Natural killer cell (primary cell): ENCODE measurements around the gene KRTAP1-5. TPM values are rescaled to one million over a fixed set of nuclear protein-coding genes. Genes with fewer than 3 reads are reported as not detected.

Experiments used
- ATAC-seq, 3 donors: fragments of 150-1000 bp in 2 of 3; fragments of 200-7000 bp in 1 of 3; cut with Tn5 transposase; 1 replicate in 1 of 3; 2 replicates in 2 of 3; pipeline ENCODE4 v1.10.0; 2021; ENCODE audit warnings: mild to moderate bottlenecking in 2 of 3, moderate library complexity in 2 of 3
- DNase-seq, 2 donors: peaks; one replicate each; pipeline versions ENCODE4 v3.0.0 to v3.0.0-alpha.2; 2013 to 2021; ENCODE audit warnings: mixed read lengths in 1 of 2
- H3K27ac ChIP-seq: one replicate; pipeline ENCODE4 v1.5.1; 2013; ENCODE audit warnings: mild to moderate bottlenecking, low read length
- H3K27me3 ChIP-seq: one replicate; pipeline ENCODE4 v1.6.1; 2013; ENCODE audit warnings: low read length; ENCODE audit not compliant: control insufficient read depth, insufficient read depth
- H3K36me3 ChIP-seq: one replicate; pipeline ENCODE4 v1.6.1; 2013; ENCODE audit warnings: low read length; ENCODE audit not compliant: control insufficient read depth, insufficient read depth
- H3K4me1 ChIP-seq: one replicate; pipeline ENCODE4 v1.6.1; 2013; ENCODE audit warnings: low read length; ENCODE audit not compliant: control insufficient read depth, insufficient read depth
- H3K4me3 ChIP-seq: one replicate; pipeline ENCODE4 v1.5.1; 2013; ENCODE audit warnings: low read length
- H3K9me3 ChIP-seq: one replicate; pipeline ENCODE4 v1.6.1; 2013; ENCODE audit warnings: low read length; ENCODE audit not compliant: control insufficient read depth, insufficient read depth
- H3K27ac Mint-ChIP-seq, 2 donors: one replicate each; pipeline ENCODE4 v1.8.0; 2022; ENCODE audit warnings: mild to moderate bottlenecking in 2 of 2, mixed read lengths in 2 of 2, moderate library complexity in 1 of 2
- H3K27me3 Mint-ChIP-seq, 2 donors: one replicate each; pipeline ENCODE4 v1.8.0; 2022; ENCODE audit warnings: low read depth in 2 of 2, mixed read lengths in 2 of 2
- H3K36me3 Mint-ChIP-seq: one replicate; pipeline ENCODE4 v1.8.0; 2022; ENCODE audit warnings: mixed read lengths
- H3K4me1 Mint-ChIP-seq, 2 donors: one replicate each; pipeline ENCODE4 v1.8.0; 2022; ENCODE audit warnings: mixed read lengths in 2 of 2
- H3K4me3 Mint-ChIP-seq: one replicate; pipeline ENCODE4 v1.8.0; 2022; ENCODE audit warnings: mild to moderate bottlenecking, moderate library complexity, mixed read lengths
- H3K9me3 Mint-ChIP-seq, 2 donors: one replicate each; pipeline ENCODE4 v1.8.0; 2022; ENCODE audit warnings: mixed read lengths in 2 of 2
- CTCF ChIP-seq: fragments of 200-600 bp; IDR thresholded peaks from one replicate; pipeline ENCODE4 v1.8.0; 2022; ENCODE audit warnings: antibody characterized with exemption
- WGBS: methylation state at CpG from one replicate; pipeline ENCODE4 v1.1.7; 2013; ENCODE audit warnings: missing lambda C conversion rate; ENCODE audit not compliant: insufficient coverage; 5-methylcytosine and 5-hydroxymethylcytosine counted together
- intact Hi-C: fragments of 100-400 bp; cut with micrococcal nuclease; formaldehyde crosslinking; loops from one replicate; pipeline ENCODE4 v1.14.2; 2022
- total RNA-seq, 4 donors: library from RNA; stranded (reverse); fragments of 120-200 nt in 1 of 4; gene quantifications; one replicate each; pipeline versions ENCODE4 v1.2.3 to v1.2.4, GENCODE V29; 2013 to 2022

The KRTAP1-5 gene
- total RNA-seq, 3 donors from 2014 or later (not counting 1 experiment from before 2014, with no cell fraction given): not detected

GRCh38 chr17:41013181-41013580 lies 13.8 kb downstream of the KRTAP1-5 start:
- no peaks in the 10 kb centered on the region for H3K9me3 ChIP-seq
- H3K4me1 ChIP-seq: no peaks in the 10 kb centered on the region
- intact Hi-C loops: no loop called here
- no peak overlapping the region for H3K27ac Mint-ChIP-seq
- H3K9me3 Mint-ChIP-seq: no peaks in the 10 kb centered on the region
- no peak overlapping the region for H3K4me3 Mint-ChIP-seq
- no peak for DNase-seq
- H3K36me3 Mint-ChIP-seq: no peaks in the 10 kb centered on the region
- H3K27ac ChIP-seq: no peak overlapping the region
- ATAC-seq: no peak
- no peaks in the 10 kb centered on the region for H3K36me3 ChIP-seq
- H3K27me3 Mint-ChIP-seq: peaks cover 19 to 24% of the 10 kb centered on the region in 2 donors
- TF ChIP-seq CTCF: no peak
- H3K4me1 Mint-ChIP-seq: no peaks in the 10 kb centered on the region
- no peaks in the 10 kb centered on the region for H3K27me3 ChIP-seq
- 96% methylated on average over 3 of the region's 3 CpGs for WGBS
- H3K4me3 ChIP-seq: no peak overlapping the region

GRCh38 chr17:41012326-41013120 lies 14.5 kb downstream of the KRTAP1-5 start:
- Mint-ChIP-seq H3K27me3 (peaks cover 19% of the 10 kb centered on the region in 2 donors), H3K4me1 (no peaks in the 10 kb centered on the region), H3K9me3 (no peaks in the 10 kb centered on the region), H3K36me3 (no peaks in the 10 kb centered on the region), H3K4me3 (no peak overlapping the region), H3K27ac (no peak overlapping the region)
- DNase-seq (no peak), ATAC-seq (no peak)
- intact Hi-C loops: no loop called here
- Histone ChIP-seq H3K4me3 (no peak overlapping the region), H3K9me3 (no peaks in the 10 kb centered on the region), H3K27me3 (no peaks in the 10 kb centered on the region), H3K4me1 (no peaks in the 10 kb centered on the region), H3K27ac (no peak overlapping the region), H3K36me3 (no peaks in the 10 kb centered on the region)
- no peak for TF ChIP-seq CTCF
- WGBS: 78% methylated on average over 6 of the region's 6 CpGs

- no peak overlapping the region for H3K4me3 Mint-ChIP-seq
- TF ChIP-seq CTCF: no peak
Observed at GRCh38 chr17:41010441-41010840, 16.6 kb downstream of the KRTAP1-5 start.

GRCh38 chr17:41009936-41010335 lies 17.1 kb downstream of the KRTAP1-5 start:
- Mint-ChIP-seq H3K4me3 (no peak overlapping the region), H3K27me3 (peaks cover 12 to 17% of the 10 kb centered on the region in 2 donors), H3K4me1 (no peaks in the 10 kb centered on the region), H3K36me3 (no peaks in the 10 kb centered on the region), H3K9me3 (no peaks in the 10 kb centered on the region), H3K27ac (no peak overlapping the region)
- DNase-seq (no peak), ATAC-seq (no peak)
- intact Hi-C loops: no loop called here
- no CpG with 5 or more reads among the region's 1 CpG for WGBS
- Histone ChIP-seq H3K27ac (no peak overlapping the region), H3K36me3 (no peaks in the 10 kb centered on the region), H3K4me3 (no peak overlapping the region), H3K9me3 (no peaks in the 10 kb centered on the region), H3K4me1 (no peaks in the 10 kb centered on the region), H3K27me3 (no peaks in the 10 kb centered on the region)
- no peak for TF ChIP-seq CTCF

More at GRCh38 chr17:41010441-41010840, 16.6 kb downstream of the KRTAP1-5 start:
- Mint-ChIP-seq H3K27ac (no peak overlapping the region), H3K27me3 (peaks cover 12 to 17% of the 10 kb centered on the region in 2 donors), H3K36me3 (no peaks in the 10 kb centered on the region), H3K9me3 (no peaks in the 10 kb centered on the region), H3K4me1 (no peaks in the 10 kb centered on the region)
- no peaks in the 10 kb centered on the region for H3K27me3 ChIP-seq
- no peaks in the 10 kb centered on the region for H3K36me3 ChIP-seq
- H3K4me1 ChIP-seq: no peaks in the 10 kb centered on the region
- DNase-seq (no peak), ATAC-seq (no peak)
- H3K9me3 ChIP-seq: no peaks in the 10 kb centered on the region
- no peak overlapping the region for H3K27ac ChIP-seq
- intact Hi-C loops: no loop called here
- H3K4me3 ChIP-seq: no peak overlapping the region
